GM19324 (cell line): ENCODE results near the gene U2SURP.

Experiments used
- ATAC-seq: cut with Tn5 transposase; IDR thresholded peaks from one replicate; pipeline ENCODE4 v1.9.1; 2021; ENCODE audit warnings: mild to moderate bottlenecking, moderate library complexity; ENCODE audit not compliant: unreplicated experiment, low FRiP score

Gene U2SURP

GRCh38 chr3:143098032-143098764 is 96.8 kb downstream of the U2SURP start:
- no peak for ATAC-seq

- ATAC-seq, result no peak
Observed at GRCh38 chr3:143099210-143099609, 97.8 kb downstream of the U2SURP start.

GRCh38 chr3:143099690-143100089 is 98.3 kb downstream of the U2SURP start:
- ATAC-seq, result no peak

GRCh38 chr3:143100451-143100850 is 99.1 kb downstream of the U2SURP start:
- no peak for ATAC-seq

GRCh38 chr3:143101792-143102381 is 100.5 kb downstream of the U2SURP start:
- no peak for ATAC-seq

GRCh38 chr3:143103652-143104051 is 102.3 kb downstream of the U2SURP start:
- ATAC-seq, result no peak

- ATAC-seq, result no peak
Observed at GRCh38 chr3:143105170-143105569, 103.8 kb downstream of the U2SURP start.

- no peak for ATAC-seq
Observed at GRCh38 chr3:143109861-143110260, 108.5 kb downstream of the U2SURP start.
